DND-41 (cell line): Measurements from ENCODE around the gene AOPEP.

Experiments used
- ATAC-seq: fragments of 200-7000 bp; cut with Tn5 transposase; 3 replicates; pipeline ENCODE4 v1.9.1; 2021; ENCODE audit warnings: low read depth; ENCODE audit not compliant: insufficient read depth
- DNase-seq: peaks from one replicate; pipeline ENCODE4 v3.0.0-alpha.2; 2020
- H2AFZ ChIP-seq: 2 replicates; pipeline ENCODE4 v1.6.0; 2012; ENCODE audit warnings: low read depth, low read length
- H3K27ac ChIP-seq: 2 replicates; pipeline ENCODE4 v1.5.1; 2012; ENCODE audit warnings: low read length, inconsistent platforms
- H3K27me3 ChIP-seq: fragments of 200-600 bp; sonication (generic); 2 replicates; pipeline ENCODE4 v1.6.0; 2012; ENCODE audit warnings: low read length, mild to moderate bottlenecking, inconsistent platforms; ENCODE audit not compliant: insufficient read depth, poor library complexity
- H3K36me3 ChIP-seq: 2 replicates; pipeline ENCODE4 v1.5.1; 2012; ENCODE audit warnings: low read length, inconsistent platforms; ENCODE audit not compliant: insufficient read depth
- H3K4me1 ChIP-seq: 2 replicates; pipeline ENCODE4 v1.5.1; 2012; ENCODE audit warnings: mild to moderate bottlenecking, low read length; ENCODE audit not compliant: insufficient read depth
- H3K4me2 ChIP-seq: 2 replicates; pipeline ENCODE4 v1.6.0; 2012; ENCODE audit warnings: mild to moderate bottlenecking, moderate library complexity, low read length, inconsistent platforms; ENCODE audit not compliant: insufficient read depth
- H3K4me3 ChIP-seq, 2 experiments: fragments of 200-600 bp in 1 of 2; shearing (Covaris generic) in 1 of 2; 2 replicates each; pipeline ENCODE4 v1.5.1; 2012 to 2016; ENCODE audit warnings: inconsistent platforms in 2 of 2, low read length in 2 of 2, mild to moderate bottlenecking in 2 of 2, low read depth in 1 of 2, moderate library complexity in 1 of 2
- H3K79me2 ChIP-seq: 2 replicates; pipeline ENCODE4 v1.6.0; 2012; ENCODE audit warnings: low read length, inconsistent platforms; ENCODE audit not compliant: insufficient read depth
- H3K9ac ChIP-seq: 2 replicates; pipeline ENCODE4 v1.6.0; 2012; ENCODE audit warnings: low read depth, mild to moderate bottlenecking, inconsistent platforms, low read length, moderate library complexity
- H3K9me3 ChIP-seq: 2 replicates; pipeline ENCODE4 v1.5.1; 2012; ENCODE audit warnings: low read length, moderate library complexity, mild to moderate bottlenecking, inconsistent platforms; ENCODE audit not compliant: insufficient read depth, severe bottlenecking
- H4K20me1 ChIP-seq: 2 replicates; pipeline ENCODE4 v1.6.0; 2012; ENCODE audit warnings: low read length; ENCODE audit not compliant: insufficient read depth
- EZH2 ChIP-seq: IDR thresholded peaks from 3 replicates; pipeline ENCODE4 v1.6.1; 2012; ENCODE audit warnings: borderline replicate concordance, low read depth, mild to moderate bottlenecking, moderate library complexity, low read length, inconsistent platforms; ENCODE audit not compliant: severe bottlenecking
- TF ChIP-seq, protein P1 (sequence below): IDR thresholded peaks from 2 replicates; pipeline ENCODE4 v1.5.1; 2012; ENCODE audit warnings: borderline replicate concordance, low read length, moderate library complexity, mild to moderate bottlenecking; ENCODE audit not compliant: poor library complexity, severe bottlenecking; ENCODE audit errors: extremely low read depth

AOPEP gene

DNA sequence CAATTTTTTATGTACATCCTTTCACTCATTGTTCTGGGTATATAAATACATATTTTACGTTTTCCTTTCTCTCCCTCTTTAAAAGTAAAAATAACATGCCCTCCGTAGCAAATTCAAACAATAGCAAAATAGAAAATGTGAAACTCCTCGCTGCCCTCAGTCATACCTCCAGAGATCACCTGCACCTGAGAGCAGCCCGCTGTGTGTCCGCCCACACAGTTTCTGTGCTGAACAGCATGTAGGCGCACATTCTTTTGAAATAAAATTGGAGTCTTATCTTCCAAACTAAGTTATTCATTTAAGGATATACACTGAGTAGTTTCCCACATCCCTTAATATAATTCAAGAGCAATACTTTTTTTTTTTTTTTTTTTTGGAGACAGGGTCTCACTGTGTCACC lies 255.7 kb downstream of the AOPEP start:
- Histone ChIP-seq H3K4me1 (no peaks in the 10 kb centered on the region), H2AFZ (no peak overlapping the region), H4K20me1 (no peaks in the 10 kb centered on the region), H3K27me3 (no peaks in the 10 kb centered on the region), H3K4me3 (no peak overlapping the region), H3K27ac (no peak overlapping the region), H3K79me2 (no peaks in the 10 kb centered on the region), H3K9ac (no peak overlapping the region), H3K4me2 (no peak overlapping the region), H3K9me3 (no peaks in the 10 kb centered on the region), H3K36me3 (no peaks in the 10 kb centered on the region)
- no peak for TF ChIP-seq EZH2
- TF ChIP-seq, protein P1, sequence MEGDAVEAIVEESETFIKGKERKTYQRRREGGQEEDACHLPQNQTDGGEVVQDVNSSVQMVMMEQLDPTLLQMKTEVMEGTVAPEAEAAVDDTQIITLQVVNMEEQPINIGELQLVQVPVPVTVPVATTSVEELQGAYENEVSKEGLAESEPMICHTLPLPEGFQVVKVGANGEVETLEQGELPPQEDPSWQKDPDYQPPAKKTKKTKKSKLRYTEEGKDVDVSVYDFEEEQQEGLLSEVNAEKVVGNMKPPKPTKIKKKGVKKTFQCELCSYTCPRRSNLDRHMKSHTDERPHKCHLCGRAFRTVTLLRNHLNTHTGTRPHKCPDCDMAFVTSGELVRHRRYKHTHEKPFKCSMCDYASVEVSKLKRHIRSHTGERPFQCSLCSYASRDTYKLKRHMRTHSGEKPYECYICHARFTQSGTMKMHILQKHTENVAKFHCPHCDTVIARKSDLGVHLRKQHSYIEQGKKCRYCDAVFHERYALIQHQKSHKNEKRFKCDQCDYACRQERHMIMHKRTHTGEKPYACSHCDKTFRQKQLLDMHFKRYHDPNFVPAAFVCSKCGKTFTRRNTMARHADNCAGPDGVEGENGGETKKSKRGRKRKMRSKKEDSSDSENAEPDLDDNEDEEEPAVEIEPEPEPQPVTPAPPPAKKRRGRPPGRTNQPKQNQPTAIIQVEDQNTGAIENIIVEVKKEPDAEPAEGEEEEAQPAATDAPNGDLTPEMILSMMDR = no peak
- ATAC-seq (no peak), DNase-seq (no peak)

DNA sequence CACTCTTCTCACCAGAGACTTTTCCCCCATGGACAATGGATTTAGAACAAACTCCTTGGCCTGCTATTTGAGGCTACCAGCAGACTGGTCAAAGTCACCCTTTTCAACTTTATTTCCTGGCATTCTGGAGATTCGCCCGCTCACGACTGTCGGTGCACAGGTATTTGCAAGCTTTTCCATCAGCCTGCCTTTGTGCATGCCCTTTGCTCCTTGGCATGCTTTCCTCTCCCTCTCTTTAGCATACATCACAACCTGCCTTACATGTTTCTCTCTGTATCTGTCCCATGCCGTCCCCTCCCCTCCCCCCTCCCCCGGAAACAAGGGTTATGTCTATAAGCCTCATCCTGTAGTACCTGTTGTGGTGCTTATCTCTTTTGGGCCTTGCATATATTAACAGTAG lies 257.1 kb downstream of the AOPEP start:
- Histone ChIP-seq H3K9me3 (no peaks in the 10 kb centered on the region), H3K4me2 (no peak overlapping the region), H3K4me3 (no peak overlapping the region), H3K36me3 (no peaks in the 10 kb centered on the region), H3K79me2 (no peaks in the 10 kb centered on the region), H4K20me1 (no peaks in the 10 kb centered on the region), H2AFZ (no peak overlapping the region), H3K27me3 (no peaks in the 10 kb centered on the region), H3K4me1 (no peaks in the 10 kb centered on the region), H3K9ac (no peak overlapping the region), H3K27ac (no peak overlapping the region)
- TF ChIP-seq, protein P1 = no peak
- no peak for TF ChIP-seq EZH2
- DNase-seq (no peak), ATAC-seq (no peak)

DNA sequence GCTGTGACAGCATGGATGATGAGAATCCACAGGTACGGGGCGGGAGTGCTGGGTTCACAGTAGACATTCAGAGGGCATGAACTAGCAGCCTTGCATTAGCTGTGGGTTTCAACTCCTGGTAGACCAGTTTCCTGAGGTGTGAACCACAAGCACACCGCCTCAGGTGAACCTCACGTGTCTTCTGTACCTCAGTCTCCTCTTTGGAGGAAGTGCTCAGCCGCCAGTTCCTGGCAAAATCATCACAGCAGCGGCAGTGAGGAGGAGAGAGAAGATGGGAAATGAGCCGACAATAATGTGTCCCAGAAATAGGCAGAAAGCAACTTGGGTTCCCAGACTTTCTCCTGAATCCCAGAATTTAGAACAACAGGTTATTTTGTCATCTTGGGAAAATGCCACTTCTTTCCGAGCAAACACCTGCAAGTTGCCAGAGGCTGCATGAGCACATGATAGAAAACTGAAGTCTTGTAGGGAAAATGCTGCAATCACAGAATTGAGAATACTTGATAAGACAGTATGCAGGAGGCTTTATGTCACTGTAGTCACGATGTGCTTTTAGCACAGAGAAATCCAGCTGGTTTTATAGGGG lies 258.5 kb downstream of the AOPEP start:
- TF ChIP-seq EZH2 = no peak
- TF ChIP-seq, protein P1 = no peak
- H3K4me2 ChIP-seq = no peak overlapping the region
- ATAC-seq = no peak
- no peaks in the 10 kb centered on the region for H3K9me3 ChIP-seq
- no peak overlapping the region for H3K4me3 ChIP-seq
- H3K79me2 ChIP-seq = no peaks in the 10 kb centered on the region
- no peak for DNase-seq
- no peaks in the 10 kb centered on the region for H3K36me3 ChIP-seq
- no peaks in the 10 kb centered on the region for H3K27me3 ChIP-seq
- no peak overlapping the region for H3K27ac ChIP-seq
- H3K4me1 ChIP-seq = no peaks in the 10 kb centered on the region
- no peaks in the 10 kb centered on the region for H4K20me1 ChIP-seq
- H2AFZ ChIP-seq = no peak overlapping the region
- no peak overlapping the region for H3K9ac ChIP-seq

DNA sequence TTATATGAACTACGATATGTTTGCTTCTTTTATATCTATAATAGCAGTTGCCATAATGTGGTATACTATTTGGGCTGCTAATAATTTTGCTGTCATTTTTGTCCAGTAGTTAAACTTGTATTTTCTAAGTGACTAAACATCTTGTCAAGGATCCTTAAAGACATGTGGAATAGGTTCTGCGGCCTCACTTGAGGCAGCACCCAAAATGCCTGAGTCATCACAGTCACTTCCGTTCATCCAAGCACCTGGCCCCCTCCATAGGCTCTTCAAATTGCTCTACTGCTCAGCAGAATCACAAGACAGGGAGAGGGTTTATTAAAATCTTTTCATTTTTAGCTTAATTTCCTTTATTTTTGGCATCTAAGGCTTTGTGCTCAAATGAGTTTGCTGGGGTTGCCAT lies 259.1 kb downstream of the AOPEP start:
- Histone ChIP-seq H3K27ac (no peak overlapping the region), H3K4me1 (no peaks in the 10 kb centered on the region), H3K9me3 (no peaks in the 10 kb centered on the region), H3K4me2 (no peak overlapping the region), H3K9ac (no peak overlapping the region), H2AFZ (no peak overlapping the region), H4K20me1 (no peaks in the 10 kb centered on the region), H3K27me3 (no peaks in the 10 kb centered on the region), H3K79me2 (no peaks in the 10 kb centered on the region), H3K36me3 (no peaks in the 10 kb centered on the region), H3K4me3 (no peak overlapping the region)
- TF ChIP-seq, protein P1 = no peak
- TF ChIP-seq EZH2 = no peak
- no peak for DNase-seq
- no peak for ATAC-seq
